ENCODE data around the gene BLVRB. TPM values are rescaled to one million over a fixed set of nuclear protein-coding genes. Genes with fewer than 3 reads are reported as not detected.

BLVRB gene
- polyA plus RNA-seq (2013) = 48.8 TPM

DNA sequence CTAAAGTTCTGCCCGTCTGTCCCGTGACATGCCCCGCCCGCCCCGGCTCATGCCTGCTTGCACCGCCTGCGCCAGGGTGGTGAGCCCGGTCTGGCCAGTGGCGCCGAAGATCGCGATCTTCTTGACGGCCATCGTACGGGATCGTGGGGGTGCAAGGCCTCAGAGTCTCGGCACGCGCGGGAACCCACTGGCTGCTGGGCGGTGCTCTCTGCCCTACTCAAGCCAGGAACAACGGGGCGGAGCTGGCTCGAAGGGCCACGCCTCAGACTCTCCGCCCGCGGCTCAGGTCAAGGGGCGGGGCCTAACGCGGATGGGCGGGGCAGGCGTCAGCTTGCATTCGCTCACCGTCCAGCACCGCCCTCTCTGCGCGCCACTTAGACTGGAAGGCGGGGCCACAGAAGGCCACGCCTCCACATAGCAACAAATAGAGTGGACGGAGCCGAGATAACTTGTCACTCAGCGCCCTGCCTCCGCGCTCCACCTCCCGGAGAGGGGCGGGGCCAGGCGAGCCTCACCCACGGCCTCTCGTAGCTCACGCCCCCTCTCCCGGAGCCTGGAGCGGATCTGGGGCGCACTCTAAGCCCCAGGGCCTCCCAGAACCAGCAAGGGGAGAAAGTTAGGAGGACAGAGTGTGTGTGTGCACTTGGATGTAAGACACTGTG is at the start of gene BLVRB:
Gene BLVRB (minus strand): TSS at position 189 of the 662 bp plus-strand sequence. CDS start 57 bp downstream, at position 132.
- WGBS (ENCODE audit: insufficient coverage) = 0% methylated on average over 47 of the region's 54 CpGs
- H3K36me3 ChIP-seq (ENCODE audit: control insufficient read depth in 4 of 4, insufficient read depth in 4 of 4, low read length in 3 of 4) = no peaks in the 10 kb centered on the region
- peak within 1 kb of the TSS; percentile 38 to 81 (median 73) for H3K4me3 ChIP-seq (ENCODE audit: control insufficient read depth in 1 of 7, extremely low read depth in 1 of 7, insufficient read depth in 4 of 7, low read depth in 2 of 7, low read length in 6 of 7)
- H3K4me1 ChIP-seq (ENCODE audit: control extremely low read depth in 1 of 4, control insufficient read depth in 4 of 4, insufficient read depth in 4 of 4, low read length in 3 of 4) = peaks cover 5 to 36% (median 28%) of the 10 kb centered on the region in 4 experiments
- ChIA-PET POLR2A (interaction anchor here (0.9 to 1.1 kb wide), 2 partner anchors 22 to 33 kb away, joined by 3 read pairs; no protein-coding TSS in a partner anchor), CTCF (interaction anchor here (0.7 to 4.2 kb wide), 14 partner anchors 12 to 169 kb away, joined by 3 to 38 read pairs (median 4); partner anchors contain the start of genes LTBP4 and SERTAD1)
- peaks cover 0 to 27% (median 12%) of the 10 kb centered on the region in 5 experiments for H3K27me3 ChIP-seq (replicated peaks in 2 of 5; ENCODE audit: control insufficient read depth in 4 of 5, insufficient read depth in 5 of 5, low read length in 4 of 5)
- H3K27ac ChIP-seq (ENCODE audit: insufficient read depth in 1 of 2, low read depth in 1 of 2, low read length in 2 of 2, poor library complexity in 1 of 2, severe bottlenecking in 2 of 2) = peak within 1 kb of the TSS in 1 of 2 experiments; percentile 80
- H3K9me3 ChIP-seq (ENCODE audit: control extremely low read depth in 1 of 5, control insufficient read depth in 4 of 5, insufficient read depth in 2 of 5, low read depth in 1 of 5, low read length in 4 of 5) = no peaks in the 10 kb centered on the region
- peak; percentile 99 for DNase-seq

DNA sequence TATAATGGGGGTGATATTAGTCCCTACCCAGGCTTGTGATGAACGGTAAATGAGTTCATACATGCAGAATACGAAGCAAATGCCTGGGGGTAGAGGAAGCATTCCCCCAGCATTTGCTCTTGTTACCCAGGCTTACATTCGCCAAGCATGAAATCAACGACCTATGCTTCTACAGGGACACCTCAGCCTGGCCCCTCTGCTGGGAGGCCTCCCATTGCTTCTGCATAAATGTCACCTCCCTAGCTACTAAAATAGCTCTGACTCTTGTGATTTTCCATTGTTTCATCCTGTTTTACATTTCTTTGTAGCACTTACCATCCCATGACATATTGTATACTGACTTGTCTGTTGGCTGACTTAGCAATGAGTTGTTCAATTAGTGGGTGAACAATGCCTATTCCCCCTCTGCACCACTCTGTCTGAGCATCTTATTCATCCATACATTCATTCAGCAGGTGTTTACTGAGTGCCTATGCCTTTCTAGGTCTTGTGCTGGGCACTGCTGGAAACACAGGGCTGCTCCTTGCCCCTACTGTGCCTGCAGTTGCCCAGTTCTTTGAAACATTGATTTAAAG is 48.3 kb upstream of the BLVRB start:
- ChIA-PET CTCF (interaction anchor here (0.9 kb wide), 1 partner anchor 50 kb away, joined by 3 read pairs; no protein-coding TSS in a partner anchor), POLR2A (no interaction called here)
- Histone ChIP-seq H3K4me1 (ENCODE audit: control extremely low read depth in 1 of 4, control insufficient read depth in 4 of 4, insufficient read depth in 4 of 4, low read length in 3 of 4) (peaks cover 0 to 13% (median 9%) of the 10 kb centered on the region in 4 experiments), H3K4me3 (ENCODE audit: control insufficient read depth in 1 of 7, extremely low read depth in 1 of 7, insufficient read depth in 4 of 7, low read depth in 2 of 7, low read length in 6 of 7) (no peak overlapping the region), H3K27me3 (replicated peaks in 2 of 5; ENCODE audit: control insufficient read depth in 4 of 5, insufficient read depth in 5 of 5, low read length in 4 of 5) (peaks cover 3 to 84% (median 24%) of the 10 kb centered on the region in 5 experiments), H3K36me3 (ENCODE audit: control insufficient read depth in 4 of 4, insufficient read depth in 4 of 4, low read length in 3 of 4) (no peaks in the 10 kb centered on the region), H3K9me3 (ENCODE audit: control extremely low read depth in 1 of 5, control insufficient read depth in 4 of 5, insufficient read depth in 2 of 5, low read depth in 1 of 5, low read length in 4 of 5) (no peaks in the 10 kb centered on the region), H3K27ac (ENCODE audit: insufficient read depth in 1 of 2, low read depth in 1 of 2, low read length in 2 of 2, poor library complexity in 1 of 2, severe bottlenecking in 2 of 2) (no peak overlapping the region)
- no peak for DNase-seq
- WGBS (ENCODE audit: insufficient coverage) = 98% methylated on average over 4 of the region's 4 CpGs

DNA sequence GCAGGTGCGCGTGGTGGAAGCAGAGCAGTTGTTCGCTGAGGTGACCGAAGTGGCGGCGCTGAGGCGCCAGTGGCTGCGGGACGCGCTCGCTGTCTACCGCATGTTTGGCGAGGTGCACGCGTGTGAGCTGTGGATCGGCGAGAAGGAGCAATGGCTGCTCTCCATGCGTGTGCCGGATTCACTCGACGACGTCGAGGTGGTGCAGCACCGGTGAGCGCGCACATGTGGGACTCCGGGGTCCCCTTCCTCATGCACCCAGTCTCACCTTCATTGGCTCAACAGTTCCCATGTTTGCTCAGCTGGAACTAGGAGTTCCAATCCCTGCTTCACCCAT is 47.8 kb upstream of the BLVRB start:
- DNase-seq = peak in 1 of 3 donors; percentile 17
- H3K36me3 ChIP-seq (ENCODE audit: control insufficient read depth in 4 of 4, insufficient read depth in 4 of 4, low read length in 3 of 4) = no peaks in the 10 kb centered on the region
- H3K4me1 ChIP-seq (ENCODE audit: control extremely low read depth in 1 of 4, control insufficient read depth in 4 of 4, insufficient read depth in 4 of 4, low read length in 3 of 4) = peaks cover 0 to 13% (median 9%) of the 10 kb centered on the region in 4 experiments
- no peaks in the 10 kb centered on the region for H3K9me3 ChIP-seq (ENCODE audit: control extremely low read depth in 1 of 5, control insufficient read depth in 4 of 5, insufficient read depth in 2 of 5, low read depth in 1 of 5, low read length in 4 of 5)
- no peak overlapping the region for H3K27ac ChIP-seq (ENCODE audit: insufficient read depth in 1 of 2, low read depth in 1 of 2, low read length in 2 of 2, poor library complexity in 1 of 2, severe bottlenecking in 2 of 2)
- peak overlapping the region in 1 of 7 experiments; percentile 32 for H3K4me3 ChIP-seq (ENCODE audit: control insufficient read depth in 1 of 7, extremely low read depth in 1 of 7, insufficient read depth in 4 of 7, low read depth in 2 of 7, low read length in 6 of 7)
- ChIA-PET CTCF (interaction anchor here (0.9 to 1.6 kb wide), 2 partner anchors 8 to 49 kb away, joined by 3 to 5 read pairs; no protein-coding TSS in a partner anchor), POLR2A (interaction anchor here (1.1 kb wide), 1 partner anchor 264 kb away, joined by 5 read pairs; the partner anchor contains the start of gene RAB4B)
- peaks cover 3 to 79% (median 24%) of the 10 kb centered on the region in 5 experiments for H3K27me3 ChIP-seq (replicated peaks in 2 of 5; ENCODE audit: control insufficient read depth in 4 of 5, insufficient read depth in 5 of 5, low read length in 4 of 5)
- 69% methylated on average over 27 of the region's 27 CpGs for WGBS (ENCODE audit: insufficient coverage)

DNA sequence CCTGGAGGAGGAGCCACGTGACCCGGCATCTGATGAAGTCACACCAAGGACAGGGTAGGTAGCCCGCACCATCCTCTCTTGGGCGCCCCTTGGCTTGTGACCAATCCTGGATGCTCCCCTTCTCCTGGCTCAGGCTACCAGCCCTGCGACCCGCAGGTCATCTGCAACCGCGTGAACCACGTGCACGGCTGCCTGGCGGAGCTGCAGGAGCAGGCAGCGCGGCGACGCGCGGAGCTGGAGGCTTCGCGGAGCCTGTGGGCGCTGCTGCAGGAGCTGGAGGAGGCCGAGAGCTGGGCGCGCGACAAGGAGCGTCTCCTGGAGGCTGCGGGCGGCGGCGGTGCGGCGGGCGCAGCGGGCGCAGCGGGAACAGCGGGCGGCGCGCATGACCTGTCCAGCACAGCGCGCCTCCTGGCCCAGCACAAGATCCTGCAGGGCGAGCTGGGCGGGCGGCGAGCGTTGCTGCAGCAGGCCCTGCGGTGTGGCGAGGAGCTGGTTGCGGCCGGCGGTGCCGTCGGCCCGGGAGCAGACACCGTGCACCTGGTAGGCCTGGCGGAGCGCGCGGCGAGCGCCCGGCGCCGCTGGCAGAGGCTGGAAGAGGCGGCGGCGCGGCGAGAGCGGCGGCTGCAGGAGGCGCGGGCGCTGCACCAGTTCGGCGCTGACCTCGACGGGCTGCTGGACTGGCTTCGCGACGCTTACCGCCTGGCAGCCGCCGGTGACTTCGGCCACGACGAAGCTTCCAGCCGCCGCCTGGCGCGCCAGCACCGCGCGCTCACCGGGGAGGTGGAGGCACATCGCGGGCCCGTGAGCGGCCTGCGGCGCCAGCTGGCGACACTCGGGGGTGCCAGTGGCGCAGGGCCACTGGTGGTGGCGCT is 47.2 kb upstream of the BLVRB start:
- WGBS (ENCODE audit: insufficient coverage) = 5% methylated on average over 88 of the region's 105 CpGs
- CTCF ChIA-PET = interaction anchor here (1.1 to 1.6 kb wide), 2 partner anchors 9 to 13 kb away, joined by 4 to 5 read pairs; no protein-coding TSS in a partner anchor
- Histone ChIP-seq H3K4me1 (ENCODE audit: control extremely low read depth in 1 of 4, control insufficient read depth in 4 of 4, insufficient read depth in 4 of 4, low read length in 3 of 4) (peaks cover 0 to 13% (median 9%) of the 10 kb centered on the region in 4 experiments), H3K27ac (ENCODE audit: insufficient read depth in 1 of 2, low read depth in 1 of 2, low read length in 2 of 2, poor library complexity in 1 of 2, severe bottlenecking in 2 of 2) (no peak overlapping the region), H3K36me3 (ENCODE audit: control insufficient read depth in 4 of 4, insufficient read depth in 4 of 4, low read length in 3 of 4) (no peaks in the 10 kb centered on the region), H3K27me3 (replicated peaks in 2 of 5; ENCODE audit: control insufficient read depth in 4 of 5, insufficient read depth in 5 of 5, low read length in 4 of 5) (peaks cover 3 to 73% (median 24%) of the 10 kb centered on the region in 5 experiments), H3K4me3 (ENCODE audit: control insufficient read depth in 1 of 7, extremely low read depth in 1 of 7, insufficient read depth in 4 of 7, low read depth in 2 of 7, low read length in 6 of 7) (peak overlapping the region in 3 of 7 experiments; percentile 5 to 32 (median 13)), H3K9me3 (ENCODE audit: control extremely low read depth in 1 of 5, control insufficient read depth in 4 of 5, insufficient read depth in 2 of 5, low read depth in 1 of 5, low read length in 4 of 5) (no peaks in the 10 kb centered on the region)
- peak in 2 of 3 donors; percentile 38 to 48 for DNase-seq
- POLR2A ChIA-PET = interaction anchor here (1.1 kb wide), 1 partner anchor 265 kb away, joined by 5 read pairs; the partner anchor contains the start of gene RAB4B

- CTCF ChIA-PET = interaction anchor here (1.1 to 1.6 kb wide), 2 partner anchors 9 to 13 kb away, joined by 4 to 5 read pairs; no protein-coding TSS in a partner anchor
- 9% methylated on average over 1 of the region's 1 CpG for WGBS (ENCODE audit: insufficient coverage)
These were observed 46.5 kb upstream of the BLVRB start for GRCh38 chr19:40512110-40512472.

GRCh38 chr19:40511487-40511886 is 45.9 kb upstream of the BLVRB start:
- no peak for DNase-seq
- Histone ChIP-seq H3K4me1 (ENCODE audit: control extremely low read depth in 1 of 4, control insufficient read depth in 4 of 4, insufficient read depth in 4 of 4, low read length in 3 of 4) (peaks cover 0 to 13% (median 9%) of the 10 kb centered on the region in 4 experiments), H3K36me3 (ENCODE audit: control insufficient read depth in 4 of 4, insufficient read depth in 4 of 4, low read length in 3 of 4) (no peaks in the 10 kb centered on the region), H3K27me3 (replicated peaks in 2 of 5; ENCODE audit: control insufficient read depth in 4 of 5, insufficient read depth in 5 of 5, low read length in 4 of 5) (peaks cover 3 to 62% (median 24%) of the 10 kb centered on the region in 5 experiments), H3K27ac (ENCODE audit: insufficient read depth in 1 of 2, low read depth in 1 of 2, low read length in 2 of 2, poor library complexity in 1 of 2, severe bottlenecking in 2 of 2) (no peak overlapping the region), H3K9me3 (ENCODE audit: control extremely low read depth in 1 of 5, control insufficient read depth in 4 of 5, insufficient read depth in 2 of 5, low read depth in 1 of 5, low read length in 4 of 5) (no peaks in the 10 kb centered on the region), H3K4me3 (ENCODE audit: control insufficient read depth in 1 of 7, extremely low read depth in 1 of 7, insufficient read depth in 4 of 7, low read depth in 2 of 7, low read length in 6 of 7) (no peak overlapping the region)
- POLR2A ChIA-PET = no interaction called here
- 78% methylated on average over 5 of the region's 6 CpGs for WGBS (ENCODE audit: insufficient coverage)
- CTCF ChIA-PET = interaction anchor here (1.1 to 2.3 kb wide), 3 partner anchors 10 to 45 kb away, joined by 4 to 5 read pairs (median 5); partner anchors contain the start of genes BLVRB and SPTBN4

More at GRCh38 chr19:40512110-40512472, 46.5 kb upstream of the BLVRB start:
- H3K27ac ChIP-seq (ENCODE audit: insufficient read depth in 1 of 2, low read depth in 1 of 2, low read length in 2 of 2, poor library complexity in 1 of 2, severe bottlenecking in 2 of 2) = no peak overlapping the region
- no peak for DNase-seq
- POLR2A ChIA-PET = interaction anchor here (1.1 kb wide), 1 partner anchor 266 kb away, joined by 5 read pairs; the partner anchor contains the start of gene RAB4B
- peaks cover 0 to 13% (median 9%) of the 10 kb centered on the region in 4 experiments for H3K4me1 ChIP-seq (ENCODE audit: control extremely low read depth in 1 of 4, control insufficient read depth in 4 of 4, insufficient read depth in 4 of 4, low read length in 3 of 4)
- peak overlapping the region in 1 of 7 experiments; percentile 32 for H3K4me3 ChIP-seq (ENCODE audit: control insufficient read depth in 1 of 7, extremely low read depth in 1 of 7, insufficient read depth in 4 of 7, low read depth in 2 of 7, low read length in 6 of 7)
- H3K36me3 ChIP-seq (ENCODE audit: control insufficient read depth in 4 of 4, insufficient read depth in 4 of 4, low read length in 3 of 4) = no peaks in the 10 kb centered on the region
- peaks cover 3 to 67% (median 24%) of the 10 kb centered on the region in 5 experiments for H3K27me3 ChIP-seq (replicated peaks in 2 of 5; ENCODE audit: control insufficient read depth in 4 of 5, insufficient read depth in 5 of 5, low read length in 4 of 5)
- H3K9me3 ChIP-seq (ENCODE audit: control extremely low read depth in 1 of 5, control insufficient read depth in 4 of 5, insufficient read depth in 2 of 5, low read depth in 1 of 5, low read length in 4 of 5) = no peaks in the 10 kb centered on the region

All from common myeloid progenitor, CD34-positive (primary cell).